H4 (cell line): ENCODE data around the gene CNGB1. TPM values are rescaled to one million over a fixed set of nuclear protein-coding genes. Genes with fewer than 3 reads are reported as not detected.
"Not testable (repeated sequence)": the region's sequence is repeated elsewhere in the genome, so short reads cannot be mapped to it uniquely, and the experiment has no call there.

ENCODE experiments used
- DNase-seq: peaks from one replicate; pipeline ENCODE4 v3.0.0-alpha.2; 2015; ENCODE audit warnings: low spot score
- total RNA-seq: library from RNA; depleted of rRNA; stranded (reverse); fragments of >200 nt; shearing (Covaris generic); gene quantifications from 2 replicates; pipeline ENCODE4 v1.2.3, GENCODE V29; 2014; rRNA removed

The CNGB1 gene
- 0.06 TPM in 1 of 2 replicates, not detected in the other for total RNA-seq

DNA sequence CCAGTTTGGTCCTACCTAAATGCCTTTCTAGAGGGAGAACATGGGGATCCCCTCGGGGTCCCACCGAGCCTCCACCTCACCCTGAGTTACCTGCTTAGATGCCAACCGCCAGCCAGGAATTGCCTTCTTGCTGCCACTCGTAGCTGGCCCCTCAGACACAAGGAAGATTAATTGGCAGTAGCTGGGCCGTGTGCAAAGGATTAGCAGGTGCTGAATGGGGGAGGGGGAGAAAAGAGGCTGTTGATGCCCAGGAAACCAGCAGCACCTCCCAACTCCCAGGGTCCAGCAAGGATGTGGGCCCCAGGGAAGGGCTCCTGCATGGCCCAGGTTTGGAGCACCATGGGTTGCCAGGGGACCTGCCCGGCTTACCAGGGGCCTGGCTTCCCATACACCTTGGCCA, at the start of gene CNGB1:
Gene CNGB1, minus strand, starts transcription at position 159 of the 400 bp plus-strand sequence. CDS start 3,842 bp downstream, outside the sequence.
- no peak for DNase-seq

DNA sequence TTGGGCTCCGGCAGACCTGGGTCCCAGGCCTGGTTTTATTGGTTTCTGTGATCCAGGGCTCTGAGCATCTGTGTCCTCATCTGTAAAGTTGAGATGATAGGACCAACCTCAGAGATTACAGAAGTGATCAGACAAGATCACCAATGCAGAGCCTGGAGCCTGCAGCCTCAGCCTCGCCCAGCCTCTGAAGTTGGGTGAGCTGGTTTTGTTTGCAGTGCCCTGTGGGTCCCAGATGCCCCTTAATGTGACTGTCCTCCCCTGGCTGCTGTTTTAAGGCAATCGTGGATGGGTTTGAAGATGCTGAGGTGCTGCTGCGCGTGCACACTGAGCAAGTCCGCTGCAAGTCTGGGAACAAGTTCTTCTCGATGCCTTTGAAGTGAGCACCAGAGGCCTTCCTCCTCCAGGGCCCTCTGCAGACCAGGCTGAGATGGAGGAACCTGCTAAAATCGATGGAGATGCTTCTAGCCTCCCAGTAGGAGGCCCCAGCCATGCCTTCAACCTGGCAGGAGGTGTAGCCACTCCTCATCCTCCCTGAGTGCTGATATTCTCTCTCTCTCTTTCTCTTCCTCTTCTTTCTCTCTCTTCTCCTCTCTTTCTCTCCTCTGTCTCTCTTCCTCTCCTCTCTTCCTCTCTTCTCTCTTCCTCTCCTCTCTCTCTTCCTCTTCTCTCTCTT, 49.1 kb upstream of the CNGB1 start:
- no peak for DNase-seq

DNA sequence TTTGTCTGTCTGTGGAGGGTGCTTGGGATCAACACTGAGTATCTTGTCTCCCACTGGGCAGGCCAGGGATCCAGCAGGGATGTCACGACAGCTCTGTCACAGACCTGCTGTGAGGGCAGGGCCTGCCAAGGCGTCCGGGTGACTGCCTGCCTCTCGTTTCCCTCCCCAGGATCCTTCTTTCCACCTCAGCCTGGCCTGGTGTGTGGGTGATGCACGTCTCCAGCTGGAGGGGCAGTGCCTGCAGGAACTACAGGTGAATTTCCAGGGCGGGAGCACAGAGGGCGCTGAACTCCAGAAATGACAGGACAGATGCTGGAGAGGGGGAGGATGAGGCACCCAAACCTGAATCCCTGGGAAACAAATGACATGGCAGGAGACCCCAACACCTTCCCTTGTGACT, 47.9 kb upstream of the CNGB1 start:
- no peak for DNase-seq

DNA sequence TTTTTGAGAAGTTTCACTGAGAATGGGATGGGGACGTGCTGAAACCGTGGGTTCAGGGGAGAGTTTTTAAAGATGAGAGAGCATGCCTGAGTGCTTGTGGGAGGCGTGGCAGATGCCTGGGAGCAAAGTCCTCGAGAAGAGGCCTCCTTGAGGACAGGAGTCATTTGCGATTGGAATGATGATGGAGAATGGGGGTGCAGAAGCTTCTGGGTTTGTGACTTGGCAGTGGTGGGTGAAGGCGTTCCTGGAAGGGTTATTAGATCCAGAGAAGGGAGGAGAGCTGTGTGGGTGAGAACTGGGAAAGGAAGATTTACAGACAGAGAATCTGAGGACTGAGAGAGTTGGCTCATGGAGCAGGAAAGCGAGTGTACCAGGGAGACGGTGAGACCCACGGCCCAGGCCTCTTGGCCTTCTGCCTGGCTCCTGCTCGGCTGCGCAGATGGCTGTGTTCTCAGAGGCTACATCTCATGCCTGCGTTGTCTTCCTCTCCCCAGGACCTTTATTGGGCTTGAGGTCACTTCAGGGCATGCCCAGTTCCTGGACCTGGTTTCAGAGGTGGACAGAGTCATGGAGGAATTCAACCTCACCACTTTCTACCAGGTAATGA, 46.0 kb upstream of the CNGB1 start:
- DNase-seq = no peak

DNA sequence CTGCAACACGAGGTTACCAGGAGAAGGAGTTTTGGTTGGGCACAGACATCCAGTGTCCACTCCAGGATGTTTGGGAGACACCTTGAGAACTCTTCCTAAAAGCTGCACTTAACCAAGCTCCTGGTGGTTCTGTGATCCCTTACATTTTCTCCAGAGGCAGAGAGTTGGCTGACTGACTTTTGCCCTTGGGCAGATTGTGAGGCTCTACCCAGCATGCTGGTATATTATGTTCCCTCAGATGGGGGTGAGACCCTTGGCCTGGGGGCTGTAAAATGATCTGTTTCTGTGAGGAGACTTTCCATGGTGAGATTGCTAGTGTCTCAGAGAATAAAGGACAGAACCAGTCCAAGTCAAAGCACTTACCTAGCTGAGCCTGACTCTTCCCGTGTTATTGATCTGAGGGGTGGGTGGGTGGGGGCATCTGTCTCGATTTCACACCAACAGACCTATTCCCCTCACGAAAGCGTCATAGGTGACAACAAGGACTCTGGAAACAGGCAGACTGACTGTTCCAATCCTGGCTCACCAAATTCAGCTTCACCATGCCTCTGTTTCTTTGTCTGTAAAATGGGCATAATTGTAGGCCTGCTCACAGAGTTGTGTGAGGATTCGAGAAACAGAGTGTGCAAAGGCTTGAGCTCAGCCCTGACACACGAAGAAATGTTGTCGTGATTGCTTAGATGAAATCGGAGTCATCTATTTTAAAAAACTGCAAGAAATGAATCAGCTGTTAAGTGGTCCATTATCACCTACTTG, 42.5 kb upstream of the CNGB1 start:
- no peak for DNase-seq

DNA sequence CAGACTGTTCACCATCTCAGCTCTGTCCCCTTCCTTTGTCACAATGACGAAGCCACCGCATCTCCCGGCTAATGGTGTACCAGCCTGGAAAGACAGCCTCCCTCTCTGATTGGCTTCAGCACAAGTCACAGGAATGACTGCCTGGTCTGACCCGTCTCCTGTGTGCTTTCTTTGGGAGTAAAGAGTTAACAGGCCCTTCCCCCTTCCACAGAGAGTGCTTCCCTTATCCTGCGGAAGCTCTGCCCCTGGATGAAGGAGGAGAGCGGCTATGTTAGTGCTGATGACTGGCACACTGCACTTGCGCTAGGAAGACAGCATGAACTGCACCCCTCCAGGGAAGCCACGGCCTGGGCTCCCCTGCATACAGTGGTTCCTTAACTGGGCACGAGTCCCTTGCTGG, 41.6 kb upstream of the CNGB1 start:
- no peak for DNase-seq

DNA sequence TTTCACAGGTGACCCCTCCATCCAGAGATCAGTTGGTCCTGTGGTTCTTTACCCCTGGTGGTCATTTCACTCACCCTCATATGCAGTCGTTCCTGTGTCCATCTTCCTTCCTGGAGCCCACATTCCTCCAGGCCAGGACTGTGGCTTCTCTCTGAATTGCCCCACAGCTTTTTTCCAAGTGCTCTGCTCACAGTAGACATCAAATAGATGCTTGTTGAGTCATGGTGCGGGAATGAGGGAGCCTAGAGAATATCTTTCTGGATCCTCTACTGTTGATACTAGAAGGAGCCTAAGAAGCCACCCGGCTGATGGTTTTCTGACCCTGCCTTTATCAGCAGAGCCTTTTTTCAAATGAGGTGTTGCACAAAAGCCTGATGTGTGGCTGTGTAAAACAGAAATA, 40.7 kb upstream of the CNGB1 start:
- no peak for DNase-seq

DNA sequence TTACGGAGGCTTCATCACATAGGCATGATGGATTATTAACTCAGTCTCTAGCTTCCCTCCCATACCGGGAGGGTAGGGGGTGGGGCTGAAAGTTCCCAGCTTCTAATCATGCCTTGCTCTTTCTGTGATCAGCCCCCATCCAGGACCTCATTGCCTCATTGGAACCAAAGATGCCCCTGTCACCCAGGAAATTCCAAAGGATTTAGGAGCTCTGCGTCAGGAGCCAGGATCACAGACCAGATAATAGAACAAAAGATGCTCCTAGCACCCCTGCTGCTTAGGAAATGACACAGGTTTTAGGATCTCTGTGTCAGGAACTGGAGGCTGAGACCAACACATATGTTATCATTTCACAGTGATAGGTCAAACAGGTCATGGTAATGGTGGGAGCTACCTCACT, 40.0 kb upstream of the CNGB1 start:
- DNase-seq = no peak

DNA sequence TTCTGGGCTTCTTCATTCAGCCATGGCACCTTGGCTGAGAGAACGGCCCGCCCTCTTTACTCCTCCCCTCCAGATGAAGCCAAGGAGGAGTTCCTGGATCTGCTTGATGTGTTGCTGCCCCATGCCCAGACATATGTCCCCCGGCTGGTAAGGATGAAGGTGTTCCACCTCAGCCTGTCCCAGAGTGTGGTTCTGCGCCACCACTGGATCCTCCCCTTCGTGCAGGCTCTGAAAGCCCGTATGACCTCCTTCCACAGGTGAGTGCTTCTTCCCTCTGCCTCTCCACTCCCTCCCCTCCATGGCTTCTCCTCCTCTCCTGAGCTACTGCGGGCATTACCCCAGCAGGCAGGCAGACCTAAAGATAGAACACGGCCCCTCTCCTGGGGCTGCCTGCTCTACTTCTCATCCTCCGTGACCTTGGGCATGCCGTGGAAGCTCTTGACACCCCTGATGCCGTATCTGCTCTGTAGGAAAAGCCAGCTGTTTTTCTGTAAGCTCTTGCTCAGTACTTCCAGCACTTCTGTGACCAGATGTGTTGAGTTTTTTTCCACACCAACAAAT, 39.0 kb upstream of the CNGB1 start:
- no peak for DNase-seq

DNA sequence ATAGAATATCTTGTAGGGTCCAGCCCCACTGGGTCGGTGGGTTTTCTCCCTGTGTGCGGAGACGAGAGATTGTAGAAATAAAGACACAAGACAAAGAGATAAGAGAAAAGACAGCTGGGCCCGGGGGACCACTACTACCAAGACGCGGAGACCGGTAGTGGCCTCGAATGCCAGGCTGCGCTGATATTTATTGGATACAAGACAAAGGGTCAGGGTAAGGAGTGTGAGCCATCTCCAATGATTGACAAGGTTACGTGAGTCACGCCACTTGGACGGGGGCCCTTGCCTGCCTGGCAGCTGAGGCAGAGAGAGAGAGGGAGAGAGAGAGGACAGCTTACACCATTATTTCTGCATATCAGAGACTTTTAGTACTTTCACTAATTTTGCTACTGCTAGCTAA, 33.8 kb upstream of the CNGB1 start:
- DNase-seq = not testable (repeated sequence)

DNA sequence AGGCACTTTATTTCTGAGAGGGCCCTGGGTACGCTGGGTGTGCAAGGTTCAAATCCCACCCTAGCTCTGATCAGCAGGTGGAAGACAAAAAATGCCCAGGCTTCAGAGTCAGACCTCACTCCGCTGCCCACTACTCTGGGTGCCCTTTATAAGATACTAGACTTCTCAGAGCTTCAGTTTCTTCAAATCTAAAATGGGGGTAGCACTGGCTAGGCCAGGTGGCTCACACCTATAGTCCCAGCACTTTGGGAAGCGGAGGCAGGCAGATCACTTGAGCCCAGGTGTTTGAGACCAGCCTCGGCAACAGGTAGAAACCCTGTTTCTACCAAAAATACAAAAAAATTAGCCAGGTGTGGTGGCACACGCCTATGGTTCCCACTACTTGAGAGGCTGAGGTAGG, 32.0 kb upstream of the CNGB1 start:
- no peak for DNase-seq

DNA sequence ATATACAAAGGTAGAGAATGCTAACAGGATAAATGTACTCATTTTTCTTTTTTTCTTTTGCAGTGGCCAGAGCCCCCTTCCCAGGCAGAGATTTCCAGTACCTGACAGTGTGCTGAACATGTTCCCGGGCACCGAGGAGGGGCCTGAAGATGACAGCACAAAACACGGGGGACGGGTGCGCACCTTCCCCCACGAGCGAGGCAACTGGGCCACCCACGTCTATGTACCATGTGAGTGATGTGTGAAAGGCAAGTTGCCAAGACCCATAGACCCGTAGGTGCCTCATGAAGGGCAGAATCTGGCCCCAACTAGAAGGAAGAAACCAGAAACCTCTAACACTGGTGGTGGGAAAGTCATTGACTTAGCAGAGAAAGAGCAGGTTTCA, 31.5 kb upstream of the CNGB1 start:
- no peak for DNase-seq

DNA sequence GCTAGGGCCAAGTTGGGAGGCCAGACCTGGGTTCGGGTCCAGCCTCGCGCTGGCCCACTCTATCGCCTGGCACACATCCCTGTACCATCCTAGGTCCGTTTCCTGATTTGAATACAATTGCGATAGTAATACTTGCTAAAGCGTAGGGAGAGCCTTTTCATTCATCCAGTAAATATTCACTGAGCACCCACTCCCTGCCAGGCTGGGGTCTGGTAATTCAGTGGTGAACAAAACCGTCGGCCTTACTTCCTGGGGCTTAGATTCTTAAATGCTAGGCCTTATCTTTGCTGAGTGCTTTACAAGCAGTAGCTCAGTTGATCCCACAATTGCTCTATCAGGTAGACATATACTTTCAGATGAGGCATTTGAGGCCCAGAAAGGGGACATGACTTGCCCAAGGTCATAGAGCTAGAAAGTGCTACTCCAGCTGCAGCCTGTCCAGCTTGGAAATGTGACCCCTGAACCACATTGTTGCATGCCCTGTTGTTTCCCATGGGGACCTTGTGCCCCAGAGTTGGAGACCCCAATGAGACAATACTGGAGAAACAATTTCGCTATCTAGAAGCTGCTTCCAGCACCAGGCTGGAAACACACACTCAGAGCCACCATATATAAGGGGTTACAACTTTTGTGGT, 31.0 kb upstream of the CNGB1 start:
- DNase-seq = no peak

DNA sequence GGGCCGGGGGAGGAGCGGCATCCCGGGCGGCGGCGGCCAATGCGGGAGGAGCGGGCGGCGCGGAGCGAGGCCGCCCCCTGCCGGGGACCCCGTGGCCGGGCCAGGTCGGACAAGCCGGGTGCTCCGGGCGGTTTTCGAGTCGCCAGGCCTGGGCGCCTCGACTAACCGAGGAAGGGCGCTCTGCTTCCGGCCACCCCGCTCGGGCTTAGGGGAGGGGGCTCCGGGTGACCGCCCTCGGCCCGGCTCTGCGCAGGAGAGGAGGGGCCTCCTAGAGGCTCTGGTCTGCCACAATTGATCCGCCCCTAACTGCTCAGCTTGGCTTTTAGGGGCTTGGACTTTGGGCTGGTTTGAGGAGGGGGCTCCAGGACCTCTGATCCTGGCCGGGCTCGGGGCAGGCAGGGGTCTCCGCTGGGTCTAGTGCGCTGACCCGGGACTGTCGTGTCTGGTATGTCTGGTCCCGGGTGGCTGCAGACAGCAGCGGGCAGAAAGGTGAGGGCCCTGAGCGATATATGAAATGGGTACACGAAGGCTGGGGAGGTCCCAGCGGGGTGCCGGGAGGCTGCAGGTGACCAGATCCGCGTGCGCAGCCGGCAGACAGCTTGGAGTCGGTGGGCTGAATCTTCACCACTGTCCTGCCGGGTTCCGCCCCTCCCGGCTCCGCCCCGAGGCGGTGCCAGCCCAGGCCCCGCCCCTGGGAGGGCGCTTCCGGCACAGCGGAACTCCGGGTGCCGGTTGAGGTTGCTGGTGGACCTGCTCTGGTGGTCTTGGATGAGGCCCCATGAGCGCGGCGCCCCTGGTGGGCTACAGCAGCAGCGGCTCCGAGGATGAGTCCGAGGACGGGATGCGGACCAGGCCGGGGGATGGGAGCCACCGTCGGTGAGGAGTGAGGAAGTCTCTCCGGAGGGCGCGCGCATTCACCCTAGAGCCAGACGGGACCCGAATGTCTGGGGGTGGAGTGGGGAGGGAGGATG, 30.1 kb upstream of the CNGB1 start, which contains the start of gene USB1:
Gene USB1, plus strand, starts transcription at position 702 of the 971 bp plus-strand sequence. Its CDS starts 77 bp downstream, at position 779.
- peak; percentile 62 for DNase-seq

DNA sequence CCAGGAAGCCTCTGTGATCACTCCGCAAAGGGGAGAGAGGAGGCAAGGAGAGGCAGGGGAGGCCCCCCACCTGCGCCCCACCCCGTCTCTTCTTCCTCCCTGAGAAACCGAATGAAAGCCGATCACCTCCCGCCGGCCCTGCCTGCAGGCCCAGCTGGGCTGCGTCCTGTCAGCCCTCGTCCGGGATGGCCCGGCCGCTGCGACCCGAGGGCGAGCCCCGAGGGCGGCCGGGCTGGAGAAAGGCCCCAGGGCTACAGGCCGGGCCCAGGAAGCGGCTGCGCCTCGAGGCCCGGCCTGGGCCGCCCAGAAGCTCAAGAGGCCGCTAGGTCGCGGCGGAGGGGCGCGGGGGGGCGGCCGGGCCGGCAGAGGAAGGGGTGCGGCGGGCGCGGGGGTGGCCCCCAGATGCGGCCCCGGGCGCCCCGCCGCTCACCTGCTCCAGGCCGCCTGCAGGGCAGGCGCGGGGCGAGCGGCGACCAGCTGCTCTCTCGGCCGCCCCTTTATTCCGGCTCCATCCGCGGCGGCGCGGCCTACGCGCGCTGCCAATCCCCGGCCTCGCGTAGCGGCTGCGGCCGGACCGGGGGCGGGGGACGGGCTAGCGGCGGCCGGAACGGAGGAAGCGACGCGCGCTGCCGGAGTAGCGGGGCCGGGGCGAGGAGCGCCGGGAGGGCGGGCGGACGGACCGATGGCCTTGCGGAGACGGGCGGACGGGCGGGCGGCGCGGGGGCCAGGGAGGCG, 29.2 kb upstream of the CNGB1 start, which contains the start of gene ZNF319:
Gene ZNF319, minus strand, starts transcription at position 702 of the 735 bp plus-strand sequence. CDS start 2,407 bp downstream, outside the sequence.
- DNase-seq = no peak

DNA sequence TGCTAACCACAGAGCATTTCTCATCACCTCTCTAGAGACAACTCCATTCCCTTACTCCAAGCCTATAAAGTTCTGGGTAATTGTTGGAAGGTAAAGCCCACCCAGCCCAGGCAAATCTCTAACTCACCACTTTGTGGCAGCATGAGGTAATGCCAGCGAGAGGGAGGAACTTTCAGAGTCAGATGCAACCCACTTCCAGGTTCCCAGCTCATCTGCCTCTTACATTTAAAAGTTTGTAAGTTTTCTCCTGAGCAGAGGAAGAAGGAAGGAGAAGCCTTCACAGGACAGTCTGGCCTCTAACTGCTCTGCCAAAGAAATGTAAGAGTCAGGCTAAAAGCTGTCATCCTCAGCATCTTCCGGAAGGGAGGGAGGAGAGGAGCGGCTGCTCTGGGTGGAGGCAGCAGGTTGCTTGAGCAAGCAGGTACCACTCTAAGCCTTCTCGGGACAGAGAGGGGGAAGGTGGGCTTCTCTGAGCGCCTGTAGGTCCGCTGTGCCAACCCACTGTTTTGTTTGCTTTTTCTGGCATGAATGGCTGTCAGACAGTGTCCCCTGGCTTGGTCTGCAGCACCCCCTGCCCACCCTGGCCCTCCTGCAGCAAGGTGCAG, 28.5 kb upstream of the CNGB1 start:
- no peak for DNase-seq

DNA sequence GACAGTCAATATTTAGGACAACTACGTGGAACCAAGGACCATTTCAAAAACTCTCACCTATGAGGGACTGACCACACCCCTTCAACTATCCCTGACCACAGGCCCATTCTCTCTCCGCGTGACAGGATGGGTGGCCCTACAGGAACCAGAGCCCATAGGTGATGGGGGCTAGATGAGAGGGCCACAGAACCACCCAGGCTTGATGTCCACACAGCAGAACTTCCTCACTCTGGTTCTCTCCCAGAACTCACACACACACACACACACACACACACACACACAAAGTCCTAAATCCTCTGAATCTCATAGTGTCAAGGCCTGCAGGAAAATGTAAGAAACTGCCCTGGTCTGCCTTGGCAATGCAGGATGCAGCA, 28.1 kb upstream of the CNGB1 start:
- DNase-seq = no peak

DNA sequence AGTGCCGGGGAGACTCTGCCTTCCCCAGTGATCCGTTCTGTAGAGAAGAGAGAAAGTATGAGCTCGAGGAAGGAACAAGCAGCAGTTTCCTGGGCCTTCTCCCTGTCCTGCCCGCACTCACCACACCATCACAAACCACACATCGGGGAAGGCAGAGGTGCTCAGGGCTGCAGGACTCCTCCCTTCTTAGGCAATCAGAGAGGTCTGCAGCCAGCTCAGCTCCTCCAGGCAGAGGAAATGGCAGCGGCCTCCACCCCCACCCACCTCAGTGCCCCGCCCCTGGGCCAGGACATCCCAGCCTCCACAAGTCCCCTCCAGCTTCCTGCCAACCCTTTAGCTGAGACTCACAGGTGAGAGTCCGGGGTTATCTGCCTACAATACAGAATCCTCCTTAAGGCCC, 27.6 kb upstream of the CNGB1 start:
- DNase-seq = peak; percentile 68

DNA sequence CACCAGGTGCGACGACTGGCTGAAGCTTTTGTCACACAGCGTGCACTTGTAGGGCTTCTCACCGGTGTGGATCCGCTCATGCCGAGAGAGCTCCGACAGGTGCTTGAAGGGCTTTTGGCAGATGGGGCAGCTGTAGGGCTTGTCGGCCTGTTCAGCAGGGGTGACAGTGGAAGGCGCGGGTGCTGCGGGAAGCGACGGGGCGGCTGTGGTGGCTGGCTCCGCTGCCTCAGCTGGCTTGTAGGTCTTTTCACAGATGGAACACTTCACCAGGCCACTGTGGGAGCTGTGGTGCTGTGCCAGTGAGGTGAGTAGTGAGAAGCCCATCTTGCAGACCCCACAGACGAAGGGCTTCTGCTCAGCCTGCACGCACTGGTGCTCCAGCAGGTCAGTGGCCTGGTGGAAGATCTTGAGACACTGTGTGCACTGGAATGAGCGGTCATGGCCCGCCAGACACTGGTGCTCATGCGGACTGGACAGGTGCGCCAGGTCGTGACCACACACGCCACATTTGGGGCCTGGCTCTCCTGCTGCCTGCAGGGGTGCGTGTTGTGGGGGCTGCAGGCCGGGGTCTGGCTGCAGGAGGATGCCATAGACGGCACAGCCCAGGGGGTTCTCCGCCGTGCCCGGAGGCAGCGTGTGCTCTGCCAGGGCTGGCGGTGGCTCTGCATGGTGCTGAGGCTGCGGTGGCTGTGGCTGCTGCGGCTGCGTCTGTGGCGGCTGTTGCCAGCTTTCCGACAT, 26.8 kb upstream of the CNGB1 start:
- no peak for DNase-seq
